ENCODE results near the gene UBXN2A.
A peak's percentile ranks its signal among the peaks of the same experiment; 100 is the strongest.

UBXN2A gene, protein sequence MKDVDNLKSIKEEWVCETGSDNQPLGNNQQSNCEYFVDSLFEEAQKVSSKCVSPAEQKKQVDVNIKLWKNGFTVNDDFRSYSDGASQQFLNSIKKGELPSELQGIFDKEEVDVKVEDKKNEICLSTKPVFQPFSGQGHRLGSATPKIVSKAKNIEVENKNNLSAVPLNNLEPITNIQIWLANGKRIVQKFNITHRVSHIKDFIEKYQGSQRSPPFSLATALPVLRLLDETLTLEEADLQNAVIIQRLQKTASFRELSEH

DNA sequence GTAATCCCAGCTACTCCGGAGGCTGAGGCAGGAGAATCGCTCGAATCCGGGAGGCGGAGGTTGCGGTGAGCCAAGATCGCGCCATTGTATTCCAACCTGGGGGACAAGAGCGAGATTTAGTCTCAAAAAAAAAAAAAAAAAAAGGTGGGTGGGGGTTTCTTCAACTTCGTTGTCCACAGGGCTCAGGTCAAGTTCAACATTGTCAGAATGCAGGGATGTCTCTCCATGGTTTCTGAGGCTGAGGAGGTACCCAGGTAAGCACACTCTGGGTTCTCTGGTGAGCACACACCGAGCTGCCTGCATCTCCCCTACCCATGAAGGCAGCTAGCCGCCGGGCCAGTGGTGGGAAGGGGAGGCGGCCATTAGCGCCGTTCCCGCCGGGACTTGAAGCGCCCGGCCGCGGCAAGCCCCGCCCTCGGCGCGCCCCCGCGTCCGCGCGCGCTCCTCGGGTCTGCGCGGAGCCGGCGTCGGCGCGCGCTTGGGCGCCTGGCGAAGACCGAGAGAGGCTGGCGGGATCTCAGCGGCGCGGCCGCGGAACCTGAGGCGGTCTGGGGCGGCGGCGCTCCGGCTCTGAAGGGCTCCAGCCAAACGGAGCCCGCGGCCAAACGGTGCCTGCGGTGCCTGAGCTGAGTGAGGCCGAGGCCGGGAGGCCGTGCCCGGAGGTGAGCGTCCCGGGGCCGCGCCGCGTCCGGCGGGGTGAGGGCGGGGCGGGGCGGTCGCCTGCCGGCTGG is at the start of gene UBXN2A:
UBXN2A (plus strand) TSS at position 477 of the 731 bp plus-strand sequence. CDS start 17,852 bp downstream, outside the sequence.
- DNase-seq (ENCODE audit: extremely low read depth in 1 of 2, low read depth in 1 of 2) = peak; percentile 37 to 66

GRCh38 chr2:23900133-23900532 is 40.1 kb upstream of the UBXN2A start:
- DNase-seq (ENCODE audit: extremely low read depth in 1 of 2, low read depth in 1 of 2) = no peak

DNA sequence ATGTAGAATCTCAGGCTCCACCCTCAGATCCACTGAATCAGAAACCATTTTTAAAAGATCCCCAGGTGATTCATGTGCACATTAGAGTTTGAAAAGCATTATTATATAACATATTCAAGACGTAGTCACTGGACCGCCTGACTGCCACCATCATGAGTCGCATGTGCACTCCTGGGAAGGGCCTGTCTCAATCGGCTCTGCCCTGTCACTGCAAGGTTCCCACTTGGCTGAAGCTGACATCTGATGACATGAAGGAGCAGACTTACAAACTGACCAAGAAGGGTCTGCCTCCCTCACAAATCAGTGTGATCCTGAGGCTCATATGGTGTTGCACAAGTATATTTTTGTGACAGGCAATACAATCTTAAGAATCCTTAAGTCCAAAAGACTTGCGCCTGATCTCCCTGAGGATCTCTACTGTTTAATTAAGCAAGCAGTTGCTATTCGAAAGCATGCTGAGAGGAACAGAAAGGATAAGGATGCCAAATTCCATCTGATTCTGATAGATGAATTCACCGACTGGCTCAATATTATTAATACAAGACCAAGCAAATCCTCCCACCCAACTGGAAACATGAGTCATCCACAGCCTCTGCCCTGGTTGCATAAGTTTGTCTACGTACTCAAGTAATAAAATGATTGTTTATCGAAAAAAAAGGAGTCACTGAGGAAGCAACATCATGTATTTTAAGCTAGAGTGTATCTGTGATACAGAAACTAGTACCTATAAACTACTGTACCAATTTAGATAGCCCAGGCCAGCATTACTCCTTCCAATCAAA is 39.5 kb upstream of the UBXN2A start:
- no peak for DNase-seq (ENCODE audit: extremely low read depth in 1 of 2, low read depth in 1 of 2)

DNA sequence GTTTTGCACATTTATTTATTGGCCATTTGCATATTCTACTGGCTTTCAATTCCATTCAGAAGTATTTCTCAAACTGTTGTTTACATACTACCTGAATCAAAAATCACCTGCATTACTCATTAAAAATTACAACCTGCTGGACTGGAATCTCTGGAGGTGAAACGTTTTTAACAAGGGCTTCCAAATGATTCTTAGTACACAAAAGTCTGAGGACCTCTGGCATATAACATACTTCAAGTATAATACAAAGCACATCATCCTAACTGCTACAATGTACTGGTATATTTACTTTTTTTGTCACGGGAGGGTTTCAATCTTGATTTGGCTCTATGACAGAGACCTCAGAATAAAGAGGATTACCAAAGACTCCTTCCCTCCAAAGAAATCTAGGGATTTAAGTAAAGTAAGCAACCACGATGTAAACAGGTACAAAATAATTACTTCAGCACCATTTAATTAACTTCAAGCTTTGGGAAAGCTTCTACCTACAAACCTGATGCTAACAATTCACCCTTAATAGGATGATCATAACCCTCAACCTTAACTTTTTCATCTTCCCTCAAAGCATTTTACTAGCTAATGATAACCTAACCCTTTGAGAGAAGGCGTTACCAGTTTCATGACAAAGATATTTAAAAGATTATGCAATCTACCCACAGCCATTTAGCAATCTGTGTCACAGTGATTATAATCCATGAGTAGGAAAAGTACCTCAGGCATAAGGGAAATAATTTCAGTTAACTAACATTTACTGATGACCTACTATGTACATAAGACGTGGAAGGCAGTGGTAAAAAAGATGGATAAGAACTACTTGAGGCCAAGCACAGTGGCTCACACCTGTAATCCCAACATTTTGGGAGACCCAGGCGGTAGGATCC is 38.1 kb upstream of the UBXN2A start:
- DNase-seq (ENCODE audit: extremely low read depth in 1 of 2, low read depth in 1 of 2) = no peak

GRCh38 chr2:23903034-23903433 is 37.2 kb upstream of the UBXN2A start:
- no peak for DNase-seq (ENCODE audit: extremely low read depth in 1 of 2, low read depth in 1 of 2)

- DNase-seq (ENCODE audit: extremely low read depth in 1 of 2, low read depth in 1 of 2) = no peak
Observed at GRCh38 chr2:23904215-23904614, 36.0 kb upstream of the UBXN2A start.

DNA sequence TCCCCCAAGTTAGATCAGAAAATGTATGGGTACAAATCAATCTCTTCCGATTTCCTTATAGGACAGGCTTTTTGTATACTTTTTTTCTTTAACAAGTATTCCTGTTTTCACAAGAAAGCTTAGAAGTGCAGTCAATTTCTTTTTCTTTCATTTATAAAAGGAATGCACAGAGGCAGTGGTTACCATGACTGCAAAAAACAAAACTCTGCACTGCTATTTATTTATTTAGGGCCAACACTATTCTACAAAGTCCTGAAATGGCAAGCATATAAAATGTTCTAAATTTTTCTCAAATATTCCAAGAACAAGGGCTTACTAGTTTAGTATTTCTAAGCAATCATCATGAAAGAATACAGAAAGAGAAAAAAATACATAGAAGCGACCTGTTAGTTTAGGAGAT is 35.6 kb upstream of the UBXN2A start:
- no peak for DNase-seq (ENCODE audit: extremely low read depth in 1 of 2, low read depth in 1 of 2)

DNA sequence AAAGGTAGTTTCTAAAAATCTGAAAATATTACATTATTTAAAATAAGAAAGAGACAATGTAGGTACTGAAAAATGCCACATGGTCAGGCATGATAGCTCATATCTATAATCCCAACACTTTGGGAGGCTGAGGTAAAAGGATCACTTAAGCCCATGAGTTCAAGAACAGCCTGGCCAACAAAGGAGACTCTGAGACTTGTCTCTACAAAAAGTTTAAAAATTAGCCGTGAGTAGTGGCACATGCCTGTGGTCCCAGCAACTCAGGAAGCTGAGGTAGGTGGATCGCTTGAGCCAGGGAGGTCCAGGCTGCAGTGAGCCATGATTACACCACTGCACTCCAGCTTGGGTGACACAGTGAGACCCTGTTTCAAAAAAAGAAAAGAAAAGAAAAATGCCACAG is 35.1 kb upstream of the UBXN2A start:
- DNase-seq (ENCODE audit: extremely low read depth in 1 of 2, low read depth in 1 of 2) = no peak

- no peak for DNase-seq (ENCODE audit: extremely low read depth in 1 of 2, low read depth in 1 of 2)
Observed at GRCh38 chr2:23912054-23912453, 28.2 kb upstream of the UBXN2A start.

- DNase-seq (ENCODE audit: extremely low read depth in 1 of 2, low read depth in 1 of 2) = no peak
Observed at GRCh38 chr2:23915327-23915726, 24.9 kb upstream of the UBXN2A start.

GRCh38 chr2:23916727-23917405 is 23.4 kb upstream of the UBXN2A start:
- no peak for DNase-seq (ENCODE audit: extremely low read depth in 1 of 2, low read depth in 1 of 2)

- no peak for DNase-seq (ENCODE audit: extremely low read depth in 1 of 2, low read depth in 1 of 2)
Observed at GRCh38 chr2:23918837-23919489, 21.3 kb upstream of the UBXN2A start.

DNA sequence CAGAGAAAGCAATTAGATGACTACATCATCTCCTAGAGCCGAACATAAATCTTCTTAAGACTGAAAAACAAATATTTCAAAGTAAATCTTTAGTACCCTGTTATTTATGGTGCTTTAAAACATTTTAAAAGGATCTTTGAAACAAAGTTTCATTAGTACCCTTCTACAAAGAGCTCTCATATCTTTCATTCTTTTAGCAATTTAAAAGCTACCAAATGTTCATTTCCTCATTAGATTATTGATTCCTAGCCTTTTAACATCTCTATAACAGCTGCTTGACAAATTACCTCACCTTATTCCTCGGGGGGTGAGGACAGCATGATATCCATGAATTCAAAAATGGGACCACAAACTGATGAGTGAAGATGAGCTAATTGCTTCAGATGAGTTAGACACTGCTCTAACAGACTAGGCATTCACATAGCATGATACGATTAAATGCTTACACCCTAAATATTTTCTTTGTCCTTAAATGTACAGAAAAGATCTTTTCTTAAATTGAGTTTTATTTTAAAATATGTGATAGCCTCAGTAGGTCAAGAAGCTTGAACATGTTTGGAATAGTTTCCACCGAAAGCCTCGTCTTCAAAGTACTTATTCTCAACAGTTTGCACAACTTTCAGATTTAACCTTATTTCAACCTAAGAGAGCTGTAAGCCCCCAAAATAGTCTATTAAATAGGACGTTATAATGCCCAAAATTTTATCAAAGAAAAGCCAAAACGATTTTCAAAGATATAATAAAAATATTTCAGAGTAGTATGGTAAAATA is 15.5 kb upstream of the UBXN2A start:
- DNase-seq (ENCODE audit: extremely low read depth in 1 of 2, low read depth in 1 of 2) = no peak

- peak; percentile 15 to 50 for DNase-seq (ENCODE audit: extremely low read depth in 1 of 2, low read depth in 1 of 2)
Observed at GRCh38 chr2:23925702-23926289, 14.5 kb upstream of the UBXN2A start.

DNA sequence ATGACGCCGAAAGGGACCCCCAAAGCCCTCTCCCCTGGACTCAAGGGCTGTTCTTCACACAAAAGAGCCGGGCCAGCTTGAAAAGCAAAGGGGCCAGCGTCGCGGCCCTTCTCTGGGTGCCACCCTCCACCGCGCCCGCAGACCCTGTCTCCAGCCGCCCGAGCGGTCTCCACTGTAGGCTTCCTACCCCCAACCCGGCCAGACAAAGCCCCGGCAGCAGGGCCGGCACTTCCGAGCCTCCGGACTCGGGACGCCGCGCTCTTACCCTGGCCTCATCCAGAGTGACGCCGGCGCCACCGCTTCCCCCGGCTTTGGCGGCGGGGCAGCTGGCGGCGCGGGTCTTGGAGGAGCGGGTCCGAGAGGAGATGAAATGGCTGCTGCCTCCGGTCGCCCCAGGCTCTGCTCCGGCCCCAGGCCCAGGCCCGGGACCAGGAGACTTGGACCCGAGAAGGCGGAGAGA is 13.9 kb upstream of the UBXN2A start:
- peak in 1 of 2 donors; percentile 8 for DNase-seq (ENCODE audit: extremely low read depth in 1 of 2, low read depth in 1 of 2)

DNA sequence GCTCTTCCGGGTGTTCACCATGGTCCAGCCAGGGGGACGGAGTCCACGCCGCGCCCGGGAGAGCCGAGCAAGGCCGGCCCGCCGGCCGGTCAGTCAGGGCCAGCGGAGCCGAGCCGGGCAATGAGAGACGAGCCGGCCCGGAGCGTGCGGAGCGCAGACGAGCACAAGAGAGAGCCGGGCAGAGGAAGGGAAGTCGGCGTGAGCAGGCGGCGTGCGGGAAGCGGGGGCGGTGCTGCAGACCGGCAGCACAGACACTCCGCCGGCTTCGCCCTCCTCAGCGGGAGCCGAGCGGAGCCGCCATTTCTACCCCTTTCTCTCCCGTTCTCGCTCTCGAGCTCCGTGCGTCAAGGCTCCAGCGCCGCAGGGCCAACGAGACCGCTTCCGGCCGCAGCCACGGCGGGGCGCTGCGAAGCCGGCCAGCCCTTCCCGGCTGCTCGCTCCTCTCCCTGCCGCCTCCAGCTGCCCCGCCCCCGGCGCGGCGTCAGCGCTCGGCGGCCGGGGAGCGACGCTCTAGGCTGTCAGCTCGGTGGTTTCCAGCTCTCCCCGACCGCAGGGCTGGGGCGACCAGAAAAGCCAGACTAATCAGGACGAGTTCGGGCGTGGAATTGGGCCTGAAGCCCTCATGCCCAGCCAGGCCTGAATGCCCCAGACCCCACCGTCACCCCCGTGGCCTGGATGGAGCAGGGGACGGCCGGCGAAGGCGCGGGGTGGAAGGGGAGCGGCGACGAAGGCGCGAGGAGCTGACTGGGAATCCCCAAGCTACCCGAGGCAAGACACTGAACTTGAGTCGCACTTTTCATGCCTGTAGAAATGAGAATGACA is 13.3 kb upstream of the UBXN2A start, which contains the start of gene ATAD2B:
ATAD2B (minus strand) TSS at position 374 of the 822 bp plus-strand sequence; CDS start at position 21, 353 bp downstream.
- peak; percentile 86 to 91 for DNase-seq (ENCODE audit: extremely low read depth in 1 of 2, low read depth in 1 of 2)

- no peak for DNase-seq (ENCODE audit: extremely low read depth in 1 of 2, low read depth in 1 of 2)
Observed at GRCh38 chr2:23934259-23934658, 6.0 kb upstream of the UBXN2A start.

Measured in stimulated activated CD8-positive, alpha-beta memory T cell treated with anti-CD3 and anti-CD28 coated beads, Interleukin-7, amount 100 ng/mL, for 48 hours (primary cell).